Esophagus squamous epithelium (tissue), 4 donors: ENCODE measurements around the gene ACLY.

Experiments
- POLR2A ChIP-seq, 4 donors: fragments of 450-650 bp; IDR thresholded peaks; one replicate each; pipeline ENCODE4 v1.6.1; 2017; ENCODE audit warnings: antibody characterized with exemption in 4 of 4, mild to moderate bottlenecking in 4 of 4, moderate library complexity in 3 of 4
- TF ChIP-seq, protein P1 (sequence below), 6 experiments: fragments of 450-650 bp in 4 of 6; fragments of 200-600 bp in 2 of 6; sonication (generic) in 2 of 6; IDR thresholded peaks; one replicate each; pipeline ENCODE4 v1.5.1; 2016 to 2019; ENCODE audit warnings: antibody characterized with exemption in 6 of 6, mild to moderate bottlenecking in 4 of 6, moderate library complexity in 4 of 6

DNA sequence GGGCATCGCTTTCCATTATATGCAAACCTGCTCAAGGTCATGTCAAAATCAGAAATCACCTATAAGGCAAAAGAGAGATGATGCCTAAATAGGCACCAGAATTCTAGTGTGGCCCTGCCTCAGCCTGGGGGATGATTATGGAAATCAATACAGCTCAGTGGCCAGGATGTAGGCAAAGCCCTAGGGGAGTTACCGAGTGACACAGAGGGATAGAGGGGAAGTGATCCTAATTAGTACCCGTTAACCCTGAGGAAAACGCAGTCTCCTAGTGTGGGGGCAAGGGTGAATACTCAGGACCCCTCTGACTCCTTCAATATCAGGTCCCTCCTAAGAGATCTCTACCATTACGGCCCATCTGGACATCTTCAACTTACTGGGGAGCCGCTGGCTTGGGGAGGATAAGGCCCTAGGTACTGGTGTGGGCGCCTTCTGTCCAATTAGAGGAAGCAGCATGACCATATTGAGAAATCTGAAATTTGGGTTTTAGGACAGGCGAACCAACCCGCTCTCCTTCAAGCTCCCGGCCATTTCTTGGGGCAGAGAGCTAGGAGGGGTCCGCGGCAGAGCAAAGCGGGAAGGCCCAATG lies 83.4 kb downstream of the ACLY start:
- TF ChIP-seq, protein P1, sequence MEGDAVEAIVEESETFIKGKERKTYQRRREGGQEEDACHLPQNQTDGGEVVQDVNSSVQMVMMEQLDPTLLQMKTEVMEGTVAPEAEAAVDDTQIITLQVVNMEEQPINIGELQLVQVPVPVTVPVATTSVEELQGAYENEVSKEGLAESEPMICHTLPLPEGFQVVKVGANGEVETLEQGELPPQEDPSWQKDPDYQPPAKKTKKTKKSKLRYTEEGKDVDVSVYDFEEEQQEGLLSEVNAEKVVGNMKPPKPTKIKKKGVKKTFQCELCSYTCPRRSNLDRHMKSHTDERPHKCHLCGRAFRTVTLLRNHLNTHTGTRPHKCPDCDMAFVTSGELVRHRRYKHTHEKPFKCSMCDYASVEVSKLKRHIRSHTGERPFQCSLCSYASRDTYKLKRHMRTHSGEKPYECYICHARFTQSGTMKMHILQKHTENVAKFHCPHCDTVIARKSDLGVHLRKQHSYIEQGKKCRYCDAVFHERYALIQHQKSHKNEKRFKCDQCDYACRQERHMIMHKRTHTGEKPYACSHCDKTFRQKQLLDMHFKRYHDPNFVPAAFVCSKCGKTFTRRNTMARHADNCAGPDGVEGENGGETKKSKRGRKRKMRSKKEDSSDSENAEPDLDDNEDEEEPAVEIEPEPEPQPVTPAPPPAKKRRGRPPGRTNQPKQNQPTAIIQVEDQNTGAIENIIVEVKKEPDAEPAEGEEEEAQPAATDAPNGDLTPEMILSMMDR (IDR thresholded peaks at IDR 0.05), result no peak
- no peak for TF ChIP-seq POLR2A (IDR thresholded peaks at IDR 0.05)
